ENCODE measurements around the gene C4orf46.

The C4orf46 gene

GRCh38 chr4:158681629-158682028 is 9.9 kb upstream of the C4orf46 start:
- no peak for TF ChIP-seq CTCF (IDR thresholded peaks at IDR 0.05; ENCODE audit: extremely low read depth, missing control alignments)
- DNase-seq (ENCODE audit: low spot score): no peak

- no peak for DNase-seq (ENCODE audit: low spot score)
- TF ChIP-seq CTCF (IDR thresholded peaks at IDR 0.05; ENCODE audit: extremely low read depth, missing control alignments): no peak
Measured at GRCh38 chr4:158678767-158679166, 7.1 kb upstream of the C4orf46 start.

GRCh38 chr4:158676076-158676475 is 4.4 kb upstream of the C4orf46 start:
- no peak for DNase-seq (ENCODE audit: low spot score)
- TF ChIP-seq CTCF (IDR thresholded peaks at IDR 0.05; ENCODE audit: extremely low read depth, missing control alignments): no peak

- TF ChIP-seq CTCF (IDR thresholded peaks at IDR 0.05; ENCODE audit: extremely low read depth, missing control alignments): no peak
- DNase-seq (ENCODE audit: low spot score): no peak
Measured at GRCh38 chr4:158673633-158674032, 1.9 kb upstream of the C4orf46 start.

- peak; percentile 94 for DNase-seq (ENCODE audit: low spot score)
- TF ChIP-seq CTCF (IDR thresholded peaks at IDR 0.05; ENCODE audit: extremely low read depth, missing control alignments): peak; percentile 51
Measured at GRCh38 chr4:158671915-158672806, 474 bp upstream of the C4orf46 start, which contains the start of gene ETFDH. Gene ETFDH (plus strand): TSS chr4:158672296. CDS start chr4:158672457, 161 bp downstream.

- peak; percentile 72 for DNase-seq (ENCODE audit: low spot score)
- TF ChIP-seq CTCF (IDR thresholded peaks at IDR 0.05; ENCODE audit: extremely low read depth, missing control alignments): no peak
Measured at GRCh38 chr4:158670975-158671664, 567 bp downstream of the C4orf46 start.

- TF ChIP-seq CTCF (IDR thresholded peaks at IDR 0.05; ENCODE audit: extremely low read depth, missing control alignments): no peak
- DNase-seq (ENCODE audit: low spot score): no peak
Measured at GRCh38 chr4:158669310-158669709, 2.4 kb downstream of the C4orf46 start.
